Urothelium cell line (cell line): Measurements from ENCODE around the gene IHH.

Experiments
- DNase-seq: peaks from one replicate; pipeline ENCODE4 v3.0.0; 2011; ENCODE audit warnings: low spot score, mixed read lengths
- FAIRE-seq: peaks from 2 replicates; lab custom pipeline; 2011; peaks lifted over from hg19 to GRCh38; lab: Jason Lieb, UNC

Gene IHH

DNA sequence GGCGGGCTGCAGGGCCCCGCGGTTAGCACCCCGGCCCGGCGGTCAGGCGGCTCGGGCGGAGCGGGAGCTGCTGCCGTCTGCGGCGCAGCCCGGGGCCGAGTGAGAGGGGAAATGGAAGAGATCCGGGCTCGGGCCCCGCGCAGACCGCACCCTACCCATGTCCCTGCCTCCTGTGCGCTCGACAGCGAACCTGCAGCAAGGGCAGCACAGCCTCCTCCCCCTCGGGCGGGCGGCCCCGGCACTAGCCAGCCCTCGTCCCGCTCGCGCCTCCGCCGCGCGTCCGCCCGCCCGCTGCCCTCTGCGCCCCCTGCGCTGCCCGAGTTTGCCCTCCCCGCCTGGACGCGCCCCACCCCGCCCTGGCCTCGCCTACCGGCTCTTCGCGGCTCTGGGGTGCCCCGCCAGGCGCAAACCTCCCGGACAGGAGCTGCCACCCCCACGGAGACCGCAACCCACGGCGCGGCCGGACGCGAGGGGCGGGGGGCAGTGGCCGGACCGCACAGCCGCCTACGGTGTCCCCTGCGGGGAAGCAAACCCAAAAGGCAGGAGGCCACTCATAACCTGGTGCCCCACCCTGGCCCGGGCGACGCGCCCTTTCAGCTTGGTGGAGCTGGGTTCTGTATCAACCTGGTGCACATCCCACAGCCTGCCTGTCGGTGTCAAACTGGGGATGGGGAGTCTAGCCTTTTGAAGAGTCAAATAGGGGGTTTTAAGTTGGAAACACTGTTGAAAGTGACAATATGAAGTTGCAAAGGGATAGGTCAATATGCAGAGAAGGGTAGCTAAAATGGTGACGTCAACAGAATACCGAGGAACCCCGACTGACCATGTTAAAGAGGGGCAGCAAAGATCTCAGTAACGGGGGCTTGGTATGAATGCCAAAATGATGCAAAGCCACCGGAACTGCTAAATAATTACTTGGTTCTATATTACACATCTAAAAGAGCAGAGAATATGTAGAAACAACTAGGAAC is at the start of gene IHH:
Gene IHH, minus strand, starts transcription at position 101 of the 971 bp plus-strand sequence. CDS start 454 bp downstream, outside the sequence.
- DNase-seq = no peak
- no peak for FAIRE-seq

- FAIRE-seq (no peak), DNase-seq (no peak)
Measured at GRCh38 chr2:219109471-219109870, 48.8 kb upstream of the IHH start.

DNA sequence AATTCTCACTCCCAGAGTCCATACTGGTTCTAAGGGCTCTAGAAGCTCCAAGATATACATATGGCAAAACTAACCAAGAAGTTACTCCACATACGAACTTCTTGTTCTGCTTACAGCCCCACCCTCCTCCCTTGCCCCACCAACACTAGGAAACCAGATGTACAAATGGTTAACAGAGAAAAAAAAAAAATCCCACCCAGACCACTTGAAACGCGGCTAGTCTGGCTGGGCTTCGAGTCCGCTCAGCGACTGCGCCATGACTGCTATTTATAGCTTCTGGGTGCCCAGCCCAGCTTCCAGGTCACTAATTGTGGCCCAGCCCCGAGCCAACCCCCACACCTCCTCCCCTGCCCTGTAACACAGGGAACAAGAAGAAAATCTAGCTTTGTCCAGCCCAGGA is 47.0 kb upstream of the IHH start:
- FAIRE-seq = no peak

GRCh38 chr2:219106251-219106650 is 45.5 kb upstream of the IHH start:
- FAIRE-seq (no peak), DNase-seq (no peak)

More for the DNA sequence above, 47.0 kb upstream of the IHH start:
- DNase-seq = no peak

- DNase-seq = peak; percentile 61
- no peak for FAIRE-seq
Measured at GRCh38 chr2:219104107-219105035, 43.6 kb upstream of the IHH start.

DNA sequence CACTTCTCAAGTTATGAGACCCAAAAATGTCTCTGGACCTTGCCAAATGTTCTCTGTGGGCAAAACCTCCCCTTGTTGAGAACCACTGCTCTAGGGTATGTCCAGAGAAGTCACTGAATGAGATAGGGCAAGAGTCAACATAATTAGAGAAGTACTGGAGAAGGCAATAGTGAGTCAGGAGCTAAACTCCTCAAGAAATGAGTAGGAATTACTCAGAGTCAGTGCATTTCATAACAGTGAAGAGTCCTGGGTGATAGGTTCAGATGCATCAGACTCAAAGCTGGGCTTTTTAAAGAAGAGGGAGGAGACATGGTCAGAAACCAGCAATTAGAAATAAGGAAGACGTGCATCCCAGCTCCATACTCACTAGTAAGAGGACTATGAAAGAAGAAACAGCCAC is 38.6 kb upstream of the IHH start:
- FAIRE-seq (no peak), DNase-seq (no peak)

- no peak for FAIRE-seq
Measured at GRCh38 chr2:219095406-219095935, 34.8 kb upstream of the IHH start.

DNA sequence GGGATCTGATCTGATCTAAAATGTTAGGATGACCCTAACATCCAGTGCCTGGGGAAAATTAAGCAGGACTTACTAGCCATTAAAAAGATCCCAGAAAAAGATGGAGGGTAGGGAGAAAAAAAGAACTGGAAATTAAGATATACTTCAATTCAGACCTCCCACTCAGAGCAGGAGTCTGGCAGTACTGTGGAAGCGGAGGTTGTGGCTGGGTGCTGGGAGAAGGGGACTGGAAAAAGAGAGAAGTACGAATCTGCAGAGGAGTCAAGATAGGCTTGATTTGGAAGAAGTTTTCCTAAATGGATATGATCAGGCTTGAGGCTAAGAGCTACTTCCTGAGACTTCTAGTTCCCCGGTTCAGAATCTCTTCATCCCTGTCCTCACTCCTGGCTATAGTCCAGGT is 33.5 kb upstream of the IHH start:
- DNase-seq = no peak
- no peak for FAIRE-seq

More at GRCh38 chr2:219095406-219095935, 34.8 kb upstream of the IHH start:
- DNase-seq = no peak

GRCh38 chr2:219090436-219091299 is 29.9 kb upstream of the IHH start:
- FAIRE-seq = no peak
- no peak for DNase-seq

GRCh38 chr2:219089330-219089729 is 28.6 kb upstream of the IHH start:
- DNase-seq (no peak), FAIRE-seq (no peak)

- FAIRE-seq (no peak), DNase-seq (no peak)
Measured at GRCh38 chr2:219087848-219088247, 27.1 kb upstream of the IHH start.

GRCh38 chr2:219087361-219087760 is 26.6 kb upstream of the IHH start:
- DNase-seq = no peak
- FAIRE-seq = no peak

GRCh38 chr2:219086196-219086595 is 25.5 kb upstream of the IHH start:
- FAIRE-seq = no peak
- DNase-seq = no peak

DNA sequence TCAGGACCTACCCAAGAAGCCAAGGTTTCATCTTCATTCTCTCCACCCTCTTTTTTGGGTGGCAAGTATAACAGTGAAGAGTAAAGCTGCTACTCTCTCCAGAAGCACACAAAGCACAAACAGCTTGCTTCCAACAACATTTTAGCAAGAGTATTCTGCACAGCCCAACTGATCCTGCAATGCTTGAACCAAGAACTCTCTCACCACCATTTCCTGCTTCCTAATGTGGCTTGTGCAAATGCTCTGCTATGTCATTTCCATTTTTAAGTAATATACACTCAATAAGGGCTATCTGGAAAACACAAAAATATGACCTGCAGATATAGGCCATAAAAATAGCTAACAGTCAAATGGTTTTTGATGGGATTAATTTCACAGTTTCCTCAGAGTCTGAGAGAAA is 24.1 kb upstream of the IHH start:
- no peak for FAIRE-seq

GRCh38 chr2:219082332-219082958 is 21.7 kb upstream of the IHH start:
- no peak for DNase-seq
- FAIRE-seq = no peak

More for the DNA sequence above, 24.1 kb upstream of the IHH start:
- no peak for DNase-seq

- DNase-seq (no peak), FAIRE-seq (no peak)
Measured at GRCh38 chr2:219081701-219082331, 21.1 kb upstream of the IHH start.

DNA sequence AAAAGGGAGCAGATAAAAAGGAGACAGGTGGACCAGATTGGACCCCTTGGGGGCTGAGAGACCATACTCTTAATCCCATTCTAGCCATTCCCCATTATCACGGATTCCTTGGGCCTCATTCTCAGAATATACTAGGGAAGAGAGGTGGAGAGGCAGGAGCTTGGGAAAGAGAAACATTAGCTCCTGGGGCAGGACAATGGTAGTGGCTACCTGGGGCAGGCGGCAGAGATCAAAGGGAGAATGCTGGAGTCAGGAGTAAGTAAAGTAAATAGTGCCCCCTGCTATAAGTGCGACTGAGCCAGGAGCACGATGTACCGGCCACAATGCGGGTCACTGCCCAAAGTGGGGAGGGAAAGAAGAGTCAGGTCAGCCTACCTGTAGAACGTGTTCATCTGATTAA is 20.4 kb upstream of the IHH start:
- DNase-seq (no peak), FAIRE-seq (no peak)

DNA sequence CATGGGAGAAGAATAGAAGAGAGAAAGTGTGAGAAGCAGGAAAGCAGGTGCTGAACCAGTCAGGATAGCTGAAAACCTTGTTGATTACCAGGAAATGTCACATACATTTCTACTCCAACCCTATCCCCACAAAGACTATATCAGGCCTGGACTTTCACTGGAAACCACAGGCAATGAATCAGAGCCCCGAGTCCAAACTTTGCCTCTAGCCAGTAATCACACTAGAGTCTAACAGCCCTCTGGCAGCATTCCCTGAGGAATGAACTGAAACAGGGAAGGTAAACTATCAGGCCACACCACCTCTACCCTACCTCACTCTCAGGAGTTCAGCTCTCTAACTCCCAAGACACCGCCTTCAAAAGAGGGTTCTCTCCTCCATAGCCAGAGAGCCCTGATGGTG is 18.7 kb upstream of the IHH start:
- FAIRE-seq (no peak), DNase-seq (no peak)

DNA sequence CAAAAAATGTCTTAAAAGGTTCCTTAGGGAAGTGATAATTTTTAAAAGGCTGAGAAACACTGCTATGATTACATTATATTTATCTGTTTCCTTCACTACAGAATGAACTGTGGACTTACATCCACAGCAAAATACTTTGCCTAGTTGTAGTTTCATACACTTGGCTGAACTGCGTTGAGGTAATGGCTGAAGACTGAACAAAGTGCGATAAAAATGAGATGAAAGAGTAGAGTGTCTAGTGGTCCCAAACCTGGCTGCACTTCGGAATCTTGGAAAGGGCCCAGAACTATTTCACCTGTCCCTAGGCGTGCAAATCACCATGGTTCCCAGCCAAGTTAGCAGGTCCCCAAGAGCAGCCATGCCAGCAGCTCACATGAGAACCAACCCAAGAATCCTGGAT is 18.2 kb upstream of the IHH start:
- no peak for FAIRE-seq

More for the DNA sequence above, 18.2 kb upstream of the IHH start:
- no peak for DNase-seq
